HG03280 (cell line): ENCODE data around the gene MYCN.

Source experiments
- ATAC-seq: cut with Tn5 transposase; IDR thresholded peaks from one replicate; pipeline ENCODE4 v1.9.1; 2021; ENCODE audit warnings: mild to moderate bottlenecking, moderate library complexity; ENCODE audit not compliant: unreplicated experiment

Gene MYCN

DNA sequence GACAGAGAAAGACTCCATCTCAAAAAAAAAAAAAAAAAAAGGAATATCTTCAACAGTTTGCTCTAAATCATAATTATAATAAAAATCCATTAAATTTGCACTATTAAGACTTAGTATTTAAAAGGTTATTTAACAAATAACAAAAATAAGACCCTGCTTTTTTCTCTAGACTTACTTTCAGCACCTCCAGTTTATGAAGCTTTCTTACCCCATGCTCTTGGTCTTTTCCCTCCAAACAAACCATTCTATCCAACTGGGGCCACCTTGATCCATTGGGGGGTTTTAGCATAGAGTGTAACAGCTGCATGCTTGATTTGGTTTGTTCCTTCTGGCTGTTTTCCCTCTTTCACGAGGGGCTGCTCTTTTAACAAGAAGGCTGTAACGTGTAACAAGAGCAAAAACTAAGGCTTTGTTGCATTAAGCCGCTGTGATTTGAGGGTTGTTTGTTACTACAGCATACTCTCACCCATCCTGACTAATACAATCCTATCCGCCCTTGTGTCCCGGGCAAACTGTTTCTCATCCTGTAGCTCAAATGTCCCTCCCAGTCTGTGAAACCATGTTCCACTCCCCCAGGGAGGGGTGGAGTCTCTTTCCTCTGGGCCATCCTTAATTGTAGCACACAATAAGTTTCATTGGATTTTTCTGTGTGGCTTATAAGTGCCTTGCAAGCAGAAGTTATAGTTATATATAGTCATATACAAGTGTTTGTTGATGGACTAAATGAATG lies 9.6 kb upstream of the MYCN start:
- ATAC-seq, result no peak

DNA sequence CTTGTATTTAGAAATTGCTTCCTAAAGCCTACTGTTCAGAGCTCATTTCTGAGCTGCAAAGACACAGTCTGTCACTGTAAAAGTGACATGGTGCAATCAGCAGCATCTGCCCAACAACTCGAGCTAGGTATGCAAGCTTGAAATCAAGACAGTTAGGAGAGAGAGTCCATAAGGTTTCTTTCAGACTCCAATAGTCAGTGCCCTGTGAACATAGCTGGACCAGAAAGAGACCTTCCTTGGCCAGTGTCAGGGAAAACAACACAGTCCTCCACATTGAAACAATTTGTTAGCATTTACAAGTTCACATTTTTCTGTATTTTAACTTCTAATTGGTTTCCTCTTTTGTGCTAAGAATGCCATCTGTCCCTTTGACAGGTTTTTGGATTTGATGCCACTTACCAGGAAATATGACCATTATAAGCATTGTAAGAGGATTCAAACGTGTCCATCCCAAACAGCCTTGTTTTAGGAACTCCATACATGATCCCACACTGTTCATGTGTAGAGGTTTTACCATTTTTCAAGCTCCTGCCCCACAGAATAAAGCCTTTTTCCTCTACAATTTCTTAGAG lies 8.9 kb upstream of the MYCN start:
- ATAC-seq, result no peak

DNA sequence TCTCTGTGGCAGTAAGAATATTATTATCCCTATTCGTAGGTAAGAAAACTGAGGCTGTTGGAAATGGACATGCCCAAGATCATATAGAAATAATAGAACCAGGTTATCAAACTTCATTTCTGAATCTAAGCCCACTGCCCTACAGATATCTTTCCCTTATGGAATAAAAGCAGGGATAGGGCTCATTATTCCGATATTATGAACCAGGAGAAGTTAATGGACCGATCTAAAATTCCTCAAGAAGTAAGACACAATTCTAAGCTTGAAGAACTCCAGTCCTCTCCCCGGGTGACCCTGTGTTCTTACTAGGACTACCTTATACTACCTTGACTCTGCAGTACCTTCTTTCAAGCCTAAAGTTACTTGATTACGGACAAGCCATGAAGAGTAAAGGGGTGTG lies 8.4 kb upstream of the MYCN start:
- ATAC-seq, result no peak

DNA sequence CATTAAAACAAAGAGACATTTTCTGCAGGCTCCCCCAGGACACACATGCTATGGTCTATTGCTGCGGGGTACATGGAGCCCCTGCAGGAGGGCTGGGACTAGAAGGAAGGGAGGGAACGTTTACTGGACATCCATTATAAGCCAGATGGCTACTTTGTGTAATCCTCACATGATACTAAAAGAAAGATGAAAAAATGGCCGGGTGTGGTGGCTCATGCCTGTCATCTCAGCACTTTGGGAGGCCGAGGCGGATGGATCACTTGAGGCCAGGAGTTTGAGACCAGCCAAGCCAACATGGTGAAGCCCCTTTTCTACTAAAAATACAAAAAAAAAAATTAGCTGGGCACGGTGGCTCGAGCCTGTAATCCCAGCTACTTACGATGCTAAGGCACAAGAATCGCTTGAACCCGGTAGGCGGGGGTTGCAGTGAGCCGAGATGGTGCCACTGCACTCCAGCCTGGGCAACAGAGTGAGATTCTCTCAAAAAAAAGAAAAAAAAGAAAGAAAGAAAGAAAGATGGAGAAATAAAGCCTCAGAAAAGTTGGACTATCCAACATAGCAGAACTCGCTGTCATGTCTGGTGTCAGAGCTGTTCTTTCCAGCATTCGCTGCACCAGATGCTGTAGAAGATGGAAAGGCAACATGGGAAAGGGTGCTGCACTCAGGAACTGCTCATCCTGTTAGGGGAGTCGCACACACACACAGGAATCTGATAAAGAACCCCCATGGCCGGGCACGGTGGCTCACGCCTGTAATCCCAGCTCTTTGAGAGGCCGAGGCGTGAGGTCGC lies 7.8 kb upstream of the MYCN start:
- no peak for ATAC-seq

DNA sequence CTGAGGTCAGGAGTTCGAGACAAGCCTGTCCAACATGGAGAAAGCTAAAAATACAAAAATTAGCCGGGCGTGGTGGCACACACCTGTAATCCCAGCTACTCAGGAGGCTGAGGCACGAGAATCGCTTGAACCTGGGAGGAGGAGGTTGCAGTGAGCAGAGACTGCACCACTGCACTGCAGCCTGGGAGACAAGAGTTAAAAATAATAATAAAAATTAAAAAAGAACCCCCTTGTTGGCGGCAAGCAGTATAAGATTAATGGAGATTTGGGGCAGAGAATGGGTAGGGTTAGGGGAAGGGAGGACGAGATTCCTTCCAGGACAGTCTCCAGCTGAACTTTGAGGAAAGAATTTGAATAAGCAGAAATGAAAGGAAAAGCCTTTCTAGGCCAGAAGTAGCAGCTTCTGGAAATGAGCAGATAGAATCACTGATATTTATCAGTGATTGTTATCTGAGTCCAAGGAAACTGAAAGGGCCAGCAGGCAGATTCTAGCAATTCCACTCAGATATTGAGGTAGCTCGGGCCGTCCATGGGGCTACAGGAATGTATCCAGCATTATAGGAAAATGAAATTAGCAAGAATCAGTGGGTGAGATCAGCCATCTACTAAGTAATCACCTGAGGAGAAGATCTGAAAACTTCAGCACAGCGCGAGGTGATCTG lies 7.0 kb upstream of the MYCN start:
- no peak for ATAC-seq

DNA sequence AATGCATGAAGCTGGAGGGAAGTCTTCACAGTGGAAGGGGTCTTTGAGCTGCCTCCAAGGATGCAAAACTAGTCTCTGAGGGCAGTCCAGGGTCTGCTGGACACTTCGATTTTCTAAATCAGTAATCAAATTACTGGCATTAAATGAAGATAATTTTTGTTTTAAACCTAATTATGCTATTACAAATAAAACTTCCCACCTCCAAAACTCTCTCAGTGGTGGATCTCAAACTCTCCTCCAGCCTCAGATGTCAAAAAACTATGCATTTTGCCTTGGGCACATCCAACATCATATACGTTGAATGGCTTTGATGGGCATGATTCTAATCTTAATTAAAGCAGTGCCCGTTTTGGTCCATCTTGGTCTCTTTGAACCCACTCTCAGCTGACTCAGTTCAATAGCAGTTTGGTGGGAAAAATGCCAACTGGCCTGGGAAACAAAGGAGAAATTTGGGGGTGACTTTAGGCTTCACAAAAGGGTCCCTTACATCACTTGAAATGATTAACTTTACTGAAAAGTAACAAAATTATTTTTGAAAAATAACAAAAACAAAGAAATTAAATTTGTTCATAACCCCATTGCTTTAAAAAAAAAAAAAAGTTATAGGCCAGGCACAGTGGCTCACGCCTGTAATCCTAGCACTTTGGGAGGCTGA lies 5.9 kb upstream of the MYCN start:
- ATAC-seq, result no peak

DNA sequence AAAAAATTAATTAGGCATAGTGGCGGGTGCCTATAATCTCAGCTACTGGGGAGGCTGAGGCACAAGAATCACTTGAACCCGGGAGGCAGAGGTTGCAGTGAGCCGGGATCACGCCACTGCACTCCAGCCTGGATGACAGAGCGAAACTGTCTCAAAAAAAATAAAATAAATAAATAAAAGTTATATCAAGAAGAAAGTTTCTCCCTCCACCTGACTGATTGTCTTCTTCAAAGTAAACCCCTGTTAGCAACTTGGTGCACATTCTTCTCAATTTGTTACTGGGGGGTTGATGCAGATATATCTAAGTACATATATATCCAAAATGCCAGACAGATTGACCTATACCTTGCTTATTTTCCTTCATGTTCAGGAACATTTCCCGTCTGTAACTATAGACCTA lies 5.2 kb upstream of the MYCN start:
- ATAC-seq, result no peak

DNA sequence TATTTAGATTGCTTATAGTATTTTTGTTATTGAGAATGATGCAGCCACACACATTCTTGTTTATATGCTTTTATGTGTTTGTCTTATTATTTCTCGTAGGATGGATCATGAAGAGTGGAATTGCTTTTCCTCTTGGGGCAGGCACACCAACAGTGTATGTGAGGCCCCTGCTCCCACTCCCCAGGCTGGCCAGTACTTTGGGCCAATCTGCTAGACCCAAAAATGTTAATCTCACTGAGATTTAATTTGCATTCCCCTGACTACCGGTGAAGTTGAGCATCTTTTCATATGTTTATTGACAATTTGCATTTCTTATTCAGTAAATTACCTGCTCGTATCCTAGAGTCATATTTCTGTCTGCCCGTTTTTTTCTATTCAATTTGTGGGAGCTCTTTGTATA lies 4.7 kb upstream of the MYCN start:
- no peak for ATAC-seq

DNA sequence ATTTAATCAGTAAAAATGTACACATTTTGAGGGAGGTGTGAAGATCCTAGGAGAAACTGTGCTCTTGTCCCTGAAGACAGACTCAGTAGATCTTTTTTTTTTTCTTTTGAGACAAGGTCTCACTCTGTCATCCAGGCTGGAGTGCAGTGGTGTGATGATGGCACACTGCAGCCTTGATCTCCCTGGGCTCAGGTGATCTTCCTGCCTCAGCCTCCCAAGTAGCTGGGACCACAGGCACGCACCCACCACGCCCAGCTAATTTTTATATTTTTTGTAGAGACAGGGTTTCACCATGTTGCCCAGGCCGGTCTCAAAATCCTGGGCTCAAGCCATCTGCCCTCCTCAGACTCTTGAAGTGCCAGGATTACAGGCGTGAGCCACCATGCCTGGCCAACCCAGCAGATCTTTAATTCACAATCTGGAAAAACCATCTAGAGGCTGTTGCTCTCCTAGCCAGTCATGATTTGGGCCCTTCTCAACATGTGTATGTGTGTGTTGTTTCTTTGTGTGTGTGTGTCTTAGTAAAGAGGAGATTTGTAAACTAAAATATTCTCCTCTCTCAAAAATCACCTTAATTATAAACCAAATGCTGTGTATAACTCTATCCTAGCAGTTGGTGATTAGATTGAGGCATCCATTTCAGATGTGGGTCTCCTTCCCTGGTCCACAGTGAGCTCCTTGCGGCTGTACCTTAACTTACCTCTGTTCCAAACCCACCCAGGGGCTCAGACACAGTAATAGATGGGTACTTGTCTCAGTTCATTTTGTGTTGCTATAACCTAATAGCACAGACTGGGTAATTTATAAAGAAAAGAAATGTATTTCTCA lies 3.9 kb upstream of the MYCN start:
- no peak for ATAC-seq

DNA sequence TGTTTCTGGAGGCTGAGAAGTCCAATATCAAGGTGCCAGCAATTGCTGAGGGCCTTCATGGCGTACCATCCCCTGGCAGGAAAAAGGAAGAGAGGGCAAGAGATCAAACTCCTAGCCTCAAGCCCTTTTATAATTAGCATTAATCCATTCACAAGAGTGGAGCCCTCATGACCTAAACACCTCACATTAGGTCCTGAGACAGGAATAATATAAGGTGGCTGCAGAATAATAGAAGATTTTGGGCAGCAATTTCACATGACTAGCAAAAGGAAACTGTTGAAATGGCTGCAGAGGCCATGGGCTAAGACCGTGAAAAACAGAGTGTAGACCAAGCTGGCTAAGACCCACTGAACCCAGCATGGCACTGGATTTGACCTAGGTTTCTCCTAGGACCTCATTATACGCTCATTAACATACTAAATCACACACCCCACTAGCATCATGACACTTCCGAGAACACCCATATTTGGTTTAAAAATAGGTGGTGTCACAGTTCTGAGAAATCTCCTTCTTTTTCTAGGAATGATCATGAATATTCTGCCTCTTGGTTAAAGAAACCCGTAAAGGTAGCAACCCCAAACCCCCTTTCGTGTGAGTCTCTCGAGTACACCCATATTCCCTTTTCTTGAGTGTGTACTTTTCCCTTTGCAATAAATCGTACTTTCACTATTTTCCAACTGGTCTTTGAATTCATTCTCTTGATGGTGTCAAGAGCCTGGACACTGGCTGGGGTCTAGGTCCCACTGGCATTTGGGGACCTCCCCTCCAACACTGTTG lies 3.1 kb upstream of the MYCN start:
- ATAC-seq, result no peak

DNA sequence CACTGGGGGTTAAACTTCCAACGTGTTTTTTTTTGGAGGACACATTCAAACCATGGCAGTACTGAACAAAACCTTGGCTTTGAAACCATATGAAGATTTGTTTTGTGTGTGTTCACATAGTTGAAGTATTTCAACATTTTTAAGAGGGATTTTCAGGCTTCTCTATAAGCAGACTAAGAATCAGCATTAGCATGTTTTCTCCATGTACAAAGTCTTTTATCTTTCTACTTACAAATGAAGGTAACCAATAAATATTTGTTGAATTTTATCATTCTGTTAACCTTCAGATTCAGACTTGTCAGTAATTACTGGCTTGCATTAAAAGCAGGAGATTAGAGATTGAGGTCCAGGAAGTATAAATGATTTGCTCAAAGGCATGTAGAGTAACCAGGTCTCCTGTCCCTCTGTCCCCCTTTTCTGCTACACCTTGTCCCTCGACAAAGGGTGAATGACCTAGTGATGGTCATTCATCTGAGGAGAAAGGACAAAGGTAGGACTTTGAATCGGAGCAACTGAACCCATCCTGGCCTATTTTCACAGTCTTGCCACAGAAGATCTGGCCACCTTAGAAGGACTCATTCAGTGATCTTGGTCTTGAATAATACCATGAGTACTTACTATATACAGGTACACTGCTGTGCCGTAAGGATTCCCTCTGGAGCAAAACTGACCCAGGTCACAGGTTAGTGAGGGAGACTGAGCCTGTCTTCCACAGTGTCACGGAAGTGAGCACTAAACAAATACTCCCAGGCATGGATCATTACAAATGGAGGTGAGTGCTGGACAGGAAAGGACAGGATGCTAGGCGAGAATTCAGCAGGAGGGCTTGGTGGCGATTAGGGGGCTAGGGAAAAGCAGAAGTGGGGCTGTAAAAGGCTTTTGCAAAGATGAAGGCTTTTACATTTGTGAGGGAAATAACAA lies 2.2 kb upstream of the MYCN start:
- ATAC-seq, result no peak

DNA sequence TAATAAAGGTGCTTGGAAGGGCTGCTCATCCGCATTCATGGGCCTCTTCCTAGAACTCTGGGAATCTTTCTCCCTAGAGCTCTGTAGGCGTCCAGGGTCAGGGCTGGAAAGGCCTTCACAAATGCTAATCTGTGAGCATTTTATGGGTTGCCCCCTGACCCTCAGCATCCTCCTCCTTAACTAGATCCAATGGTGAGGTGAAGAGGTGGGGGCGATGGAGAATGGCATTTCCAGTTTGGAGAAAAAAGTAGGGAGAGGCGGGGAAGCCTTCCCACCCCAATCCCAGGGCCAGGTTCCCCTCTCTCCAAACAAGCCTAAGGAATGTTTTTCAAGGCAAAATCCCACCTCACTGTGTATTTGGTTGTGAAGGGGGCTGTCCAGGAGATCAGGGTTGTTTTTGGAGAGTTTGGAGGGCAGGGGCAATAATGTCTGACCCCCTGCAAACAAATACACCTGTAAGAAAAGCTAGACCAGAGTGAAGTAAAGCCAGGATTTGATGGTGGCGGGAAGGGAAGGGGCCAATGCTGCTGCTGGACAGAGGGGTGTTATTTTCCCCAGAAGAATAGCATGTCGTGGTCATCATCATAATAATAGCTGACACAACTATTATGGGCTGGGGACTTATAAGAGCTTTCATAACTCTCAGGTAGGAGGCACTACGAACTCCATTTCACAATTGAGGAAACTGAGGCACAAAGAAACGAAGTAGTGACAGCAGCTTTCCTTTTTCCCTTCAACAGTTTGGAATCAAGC lies 1.4 kb upstream of the MYCN start:
- ATAC-seq, result no peak

DNA sequence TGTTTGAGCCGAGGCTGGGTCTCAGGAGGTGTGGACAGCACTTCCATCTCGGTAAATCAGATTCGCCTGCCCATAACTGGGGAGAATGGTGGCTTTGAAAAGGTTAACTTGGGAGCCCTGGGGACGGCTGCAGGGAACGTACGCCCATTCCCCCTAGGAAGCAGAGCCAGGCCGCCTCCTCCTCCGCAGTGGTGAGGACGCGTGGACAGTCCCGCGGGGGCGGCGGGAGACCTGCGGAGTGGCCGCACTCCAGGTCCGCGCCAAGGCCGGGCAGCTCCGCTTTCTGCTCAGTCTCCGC lies 845 bp upstream of the MYCN start:
- peak; percentile 64 for ATAC-seq

DNA sequence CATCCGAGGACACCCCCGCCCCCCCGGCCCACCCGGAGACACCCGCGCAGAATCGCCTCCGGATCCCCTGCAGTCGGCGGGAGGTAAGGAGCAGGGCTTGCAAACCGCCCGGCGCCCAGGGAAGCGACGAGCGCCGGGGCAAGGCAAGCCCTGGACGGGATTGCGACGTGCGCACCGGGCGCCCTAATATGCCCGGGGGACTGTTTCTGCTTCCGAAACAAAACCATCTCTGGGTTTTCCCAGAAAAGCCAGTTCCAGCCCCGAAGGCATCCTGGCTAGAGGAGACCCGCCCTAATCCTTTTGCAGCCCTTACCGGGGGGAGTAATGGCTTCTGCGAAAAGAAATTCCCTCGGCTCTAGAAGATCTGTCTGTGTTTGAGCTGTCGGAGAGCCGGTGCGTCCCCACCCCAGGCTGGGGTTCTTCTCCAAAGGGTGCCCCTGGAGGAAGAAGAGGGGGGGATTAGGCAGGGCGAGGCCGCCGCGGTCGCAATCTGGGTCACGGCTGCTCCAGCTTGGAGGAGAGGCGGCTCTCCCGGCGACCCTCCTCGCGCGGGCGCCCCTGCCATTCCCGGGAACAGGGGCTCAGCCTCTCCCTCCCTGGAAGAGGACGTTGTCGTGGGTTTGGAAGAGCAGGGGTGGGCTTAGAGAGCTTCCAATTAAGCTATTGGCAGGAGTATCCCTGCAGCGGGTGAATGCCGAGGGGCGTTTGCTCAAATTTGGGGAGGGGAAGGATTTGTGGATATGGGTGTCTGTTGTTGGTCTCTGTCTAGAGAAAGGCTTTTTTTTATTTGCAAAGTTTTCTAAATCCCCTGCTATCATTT lies 521 bp downstream of the MYCN start:
- no peak for ATAC-seq

DNA sequence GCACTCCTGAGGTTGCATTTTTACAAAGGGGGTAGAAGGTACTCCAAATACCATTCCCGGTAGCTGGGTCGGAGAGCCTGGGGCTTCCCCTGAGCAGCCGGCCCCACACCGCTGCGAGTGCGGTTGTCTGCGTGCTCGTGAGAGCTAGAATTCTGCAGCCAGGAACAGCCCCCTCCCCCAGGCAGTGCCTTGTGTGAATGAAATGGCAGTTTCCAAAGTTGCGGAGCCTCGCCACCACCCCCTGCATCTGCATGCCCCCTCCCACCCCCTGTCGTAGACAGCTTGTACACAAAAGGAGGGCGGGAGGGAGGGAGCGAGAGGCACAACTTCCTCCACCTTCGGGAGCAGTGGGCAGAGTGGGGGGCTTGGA lies 1.1 kb downstream of the MYCN start:
- no peak for ATAC-seq

DNA sequence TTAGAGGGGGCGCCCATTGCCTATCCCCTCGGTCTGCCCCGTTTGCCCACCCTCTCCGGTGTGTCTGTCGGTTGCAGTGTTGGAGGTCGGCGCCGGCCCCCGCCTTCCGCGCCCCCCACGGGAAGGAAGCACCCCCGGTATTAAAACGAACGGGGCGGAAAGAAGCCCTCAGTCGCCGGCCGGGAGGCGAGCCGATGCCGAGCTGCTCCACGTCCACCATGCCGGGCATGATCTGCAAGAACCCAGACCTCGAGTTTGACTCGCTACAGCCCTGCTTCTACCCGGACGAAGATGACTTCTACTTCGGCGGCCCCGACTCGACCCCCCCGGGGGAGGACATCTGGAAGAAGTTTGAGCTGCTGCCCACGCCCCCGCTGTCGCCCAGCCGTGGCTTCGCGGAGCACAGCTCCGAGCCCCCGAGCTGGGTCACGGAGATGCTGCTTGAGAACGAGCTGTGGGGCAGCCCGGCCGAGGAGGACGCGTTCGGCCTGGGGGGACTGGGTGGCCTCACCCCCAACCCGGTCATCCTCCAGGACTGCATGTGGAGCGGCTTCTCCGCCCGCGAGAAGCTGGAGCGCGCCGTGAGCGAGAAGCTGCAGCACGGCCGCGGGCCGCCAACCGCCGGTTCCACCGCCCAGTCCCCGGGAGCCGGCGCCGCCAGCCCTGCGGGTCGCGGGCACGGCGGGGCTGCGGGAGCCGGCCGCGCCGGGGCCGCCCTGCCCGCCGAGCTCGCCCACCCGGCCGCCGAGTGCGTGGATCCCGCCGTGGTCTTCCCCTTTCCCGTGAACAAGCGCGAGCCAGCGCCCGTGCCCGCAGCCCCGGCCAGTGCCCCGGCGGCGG lies 1.7 kb downstream of the MYCN start:
- ATAC-seq, result no peak
